ENCODE data around the gene ZNHIT2. TPM values are rescaled to one million over a fixed set of nuclear protein-coding genes. Genes with fewer than 3 reads are reported as not detected.

The ZNHIT2 gene
- total RNA-seq (2014; rRNA removed) (48.2 and 59.0 TPM in 2 replicates), Bru-seq, nascent RNA (percentile 76 among the genes with signal in this experiment), BruChase-seq, experiment 1, labeled RNA remaining after a 6-hour chase (percentile 64 among the genes with signal in this experiment), BruChase-seq, experiment 2, labeled RNA remaining after a 2-hour chase (percentile 79 among the genes with signal in this experiment)
- long read RNA-seq, transcript ZNHIT2-201 (1 exons, 1,306 nt) = major isoform, 44 of 44 reads
- long read RNA-seq, partial matches to known transcripts = 0 of 44 reads
- long read RNA-seq, other reads (novel, unspliced or antisense) = 0 of 44 reads

DNA sequence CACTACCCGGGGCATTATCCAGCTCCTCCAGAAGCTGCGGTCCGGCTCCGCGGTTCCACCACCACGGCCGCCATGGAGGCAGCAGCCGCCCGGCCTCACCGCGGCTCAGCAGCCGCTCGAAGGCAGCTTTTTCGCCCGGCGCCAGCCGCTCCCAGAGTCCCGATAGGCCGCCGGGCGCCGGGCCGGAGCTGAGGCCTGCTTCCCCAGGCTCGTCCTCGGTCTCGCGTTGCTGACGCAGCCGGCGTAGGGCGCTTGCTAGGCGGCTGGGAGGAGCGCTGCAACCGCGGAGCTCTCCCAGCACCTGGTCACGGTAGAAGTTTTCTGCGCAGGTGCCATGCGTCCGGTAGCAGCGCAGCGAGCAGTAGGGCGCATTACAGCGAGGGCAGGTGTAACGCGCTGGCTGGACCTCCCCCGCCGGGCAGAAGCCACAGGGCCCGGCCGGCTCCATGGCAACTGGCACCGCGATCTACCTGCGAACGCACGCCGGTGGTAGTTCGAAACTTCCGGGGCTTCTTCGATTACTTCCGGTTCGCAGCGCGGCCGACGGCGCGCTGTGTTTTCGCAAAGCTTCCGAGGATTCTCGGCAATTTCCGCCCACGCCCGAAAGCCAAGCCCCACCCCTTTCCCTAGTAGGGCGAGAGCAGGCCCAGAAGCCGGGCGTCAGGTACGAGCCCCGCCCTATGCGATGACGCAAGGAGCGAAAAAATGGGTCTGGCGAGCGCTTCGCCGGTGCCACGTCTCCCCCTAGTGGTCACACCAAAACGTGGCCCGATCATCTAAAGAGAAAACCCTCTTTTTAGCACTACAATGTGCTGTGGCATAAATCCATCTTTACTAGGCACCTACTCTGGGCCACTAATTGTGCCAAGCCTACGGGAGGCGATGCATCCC, at the start of gene ZNHIT2:
ZNHIT2 (minus strand) TSS at position 496 of the 891 bp plus-strand sequence; CDS start at position 448, 48 bp downstream.
- ATAC-seq = peak; percentile 59
- peaks cover 30% of the 10 kb centered on the region for H3K4me1 ChIP-seq (ENCODE audit: insufficient read depth, low read length)
- peak within 1 kb of the TSS; percentile 86 for H3K4me2 ChIP-seq (ENCODE audit: low read length)
- TF ChIP-seq EZH2 (IDR thresholded peaks at IDR 0.05; ENCODE audit: low read length, unreplicated experiment) (no peak), EZH2phosphoT487 (IDR thresholded peaks at IDR 0.05; ENCODE audit: borderline replicate concordance, low read length) (no peak)
- TF ChIP-seq, protein P1, sequence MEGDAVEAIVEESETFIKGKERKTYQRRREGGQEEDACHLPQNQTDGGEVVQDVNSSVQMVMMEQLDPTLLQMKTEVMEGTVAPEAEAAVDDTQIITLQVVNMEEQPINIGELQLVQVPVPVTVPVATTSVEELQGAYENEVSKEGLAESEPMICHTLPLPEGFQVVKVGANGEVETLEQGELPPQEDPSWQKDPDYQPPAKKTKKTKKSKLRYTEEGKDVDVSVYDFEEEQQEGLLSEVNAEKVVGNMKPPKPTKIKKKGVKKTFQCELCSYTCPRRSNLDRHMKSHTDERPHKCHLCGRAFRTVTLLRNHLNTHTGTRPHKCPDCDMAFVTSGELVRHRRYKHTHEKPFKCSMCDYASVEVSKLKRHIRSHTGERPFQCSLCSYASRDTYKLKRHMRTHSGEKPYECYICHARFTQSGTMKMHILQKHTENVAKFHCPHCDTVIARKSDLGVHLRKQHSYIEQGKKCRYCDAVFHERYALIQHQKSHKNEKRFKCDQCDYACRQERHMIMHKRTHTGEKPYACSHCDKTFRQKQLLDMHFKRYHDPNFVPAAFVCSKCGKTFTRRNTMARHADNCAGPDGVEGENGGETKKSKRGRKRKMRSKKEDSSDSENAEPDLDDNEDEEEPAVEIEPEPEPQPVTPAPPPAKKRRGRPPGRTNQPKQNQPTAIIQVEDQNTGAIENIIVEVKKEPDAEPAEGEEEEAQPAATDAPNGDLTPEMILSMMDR (conservative IDR thresholded peaks at IDR 0.05; ENCODE audit: low read depth, low read length) = peak; percentile 97
- 0 out of 2 replicates have a peak, but pooled peaks cover 3% of the 10 kb centered on the region for H4K20me1 ChIP-seq (ENCODE audit: low read length)
- CTCF ChIA-PET = interaction anchor here (0.7 kb wide), 1 partner anchor 264 kb away, joined by 3 read pairs; no protein-coding TSS in a partner anchor
- H3K27ac ChIP-seq (ENCODE audit: low read length) = peak within 1 kb of the TSS; percentile 74
- POLR2A ChIA-PET (ENCODE audit: unreplicated experiment) = interaction anchor here (0.6 kb wide), 2 partner anchors 602 to 882 kb away, joined by 3 to 4 read pairs; no protein-coding TSS in a partner anchor
- no TSS peak for BruUV-seq (replicated peaks)
- H2AFZ ChIP-seq (ENCODE audit: low read length) = peak within 1 kb of the TSS; percentile 39
- peaks cover 51% of the 10 kb centered on the region for H3K79me2 ChIP-seq (ENCODE audit: low read length)
- H3K9me3 ChIP-seq (ENCODE audit: low read length) = no peaks in the 10 kb centered on the region
- intact Hi-C loops (cut with micrococcal nuclease) = loop anchor here (1.0 to 2.0 kb wide), 4 partner anchors 21 to 137 kb away; partner anchors contain the start of genes CAPN1 and VPS51
- no peaks in the 10 kb centered on the region for H3K9me2 ChIP-seq (replicated peaks; ENCODE audit: low read length)
- peaks cover 20% of the 10 kb centered on the region for H3F3A ChIP-seq (ENCODE audit: low read length, unreplicated experiment)
- H3K4me3 ChIP-seq (ENCODE audit: low read length) = peak within 1 kb of the TSS; percentile 77
- peak within 1 kb of the TSS; percentile 94 for H3K9ac ChIP-seq (ENCODE audit: low read length)
- H3K36me3 ChIP-seq (ENCODE audit: low read depth, low read length) = peaks cover 20% of the 10 kb centered on the region
- H3K27me3 ChIP-seq (ENCODE audit: low read length) = no peaks in the 10 kb centered on the region
- DNase-seq = peak; percentile 100

DNA sequence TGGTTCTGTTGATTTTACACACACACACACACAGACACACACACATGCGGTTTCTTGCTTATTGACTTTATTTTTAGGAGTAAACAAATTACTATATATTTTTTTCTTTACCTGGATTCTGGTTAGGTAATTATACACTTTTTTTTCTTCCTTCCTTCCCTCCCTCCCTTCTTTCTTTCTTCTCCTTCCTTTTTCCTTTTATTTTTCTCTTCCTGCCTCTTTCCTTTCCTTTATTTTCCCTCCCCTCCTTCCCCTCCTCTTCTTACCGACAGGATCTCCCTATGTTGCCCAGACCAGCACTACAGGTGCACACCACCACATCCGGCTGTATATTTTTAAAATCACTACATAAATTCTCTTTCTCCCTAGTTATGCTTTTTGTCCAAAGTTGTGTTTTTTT, 49.4 kb upstream of the ZNHIT2 start:
- Histone ChIP-seq H3K4me1 (ENCODE audit: insufficient read depth, low read length) (peaks cover 13% of the 10 kb centered on the region; the same call in 1 of the 2 replicates), H3K4me3 (ENCODE audit: low read length) (no peak overlapping the region), H2AFZ (ENCODE audit: low read length) (no peak overlapping the region), H3K4me2 (ENCODE audit: low read length) (no peak overlapping the region), H3K27me3 (ENCODE audit: low read length) (no peaks in the 10 kb centered on the region), H3K9me2 (replicated peaks; ENCODE audit: low read length) (no peaks in the 10 kb centered on the region), H3K27ac (ENCODE audit: low read length) (no peak overlapping the region), H3F3A (ENCODE audit: low read length, unreplicated experiment) (no peaks in the 10 kb centered on the region), H3K79me2 (ENCODE audit: low read length) (no peaks in the 10 kb centered on the region), H3K36me3 (ENCODE audit: low read depth, low read length) (no peaks in the 10 kb centered on the region), H4K20me1 (ENCODE audit: low read length) (no peaks in the 10 kb centered on the region), H3K9ac (ENCODE audit: low read length) (no peak overlapping the region), H3K9me3 (ENCODE audit: low read length) (no peaks in the 10 kb centered on the region)
- ChIA-PET CTCF (no interaction called here), POLR2A (ENCODE audit: unreplicated experiment) (no interaction called here)
- intact Hi-C loops (cut with micrococcal nuclease) = no loop called here
- DNase-seq (no peak), ATAC-seq (no peak)
- no TSS peak for BruUV-seq (replicated peaks)
- TF ChIP-seq EZH2 (IDR thresholded peaks at IDR 0.05; ENCODE audit: low read length, unreplicated experiment) (no peak), EZH2phosphoT487 (IDR thresholded peaks at IDR 0.05; ENCODE audit: borderline replicate concordance, low read length) (no peak)
- TF ChIP-seq, protein P1 (conservative IDR thresholded peaks at IDR 0.05; ENCODE audit: low read depth, low read length) = no peak
